AG20443 (cell line): ENCODE data around the gene LDHAL6A.

ENCODE experiments used
- DNase-seq: peaks from one replicate; pipeline ENCODE4 v3.0.0; 2012; ENCODE audit warnings: low spot score, mixed read lengths

Gene LDHAL6A

GRCh38 chr11:18490736-18491485 is 35.3 kb downstream of the LDHAL6A start:
- DNase-seq, result no peak

- no peak for DNase-seq
These were observed 36.3 kb downstream of the LDHAL6A start for GRCh38 chr11:18491924-18492323.

GRCh38 chr11:18492888-18493287 is 37.2 kb downstream of the LDHAL6A start:
- no peak for DNase-seq

- no peak for DNase-seq
These were observed 37.7 kb downstream of the LDHAL6A start for GRCh38 chr11:18493310-18493709.

- no peak for DNase-seq
These were observed 39.6 kb downstream of the LDHAL6A start for GRCh38 chr11:18495271-18495670.

GRCh38 chr11:18495703-18496102 is 40.0 kb downstream of the LDHAL6A start:
- no peak for DNase-seq

- DNase-seq, result no peak
These were observed 42.4 kb downstream of the LDHAL6A start for GRCh38 chr11:18498039-18498438.

GRCh38 chr11:18501629-18502028 is 46.0 kb downstream of the LDHAL6A start:
- DNase-seq, result no peak

GRCh38 chr11:18502352-18502751 is 46.7 kb downstream of the LDHAL6A start:
- DNase-seq, result no peak

- DNase-seq, result no peak
These were observed 65.5 kb downstream of the LDHAL6A start for GRCh38 chr11:18521122-18521521.

- no peak for DNase-seq
These were observed 66.7 kb downstream of the LDHAL6A start for GRCh38 chr11:18522388-18522787.

- no peak for DNase-seq
These were observed 67.4 kb downstream of the LDHAL6A start for GRCh38 chr11:18523084-18523483.

GRCh38 chr11:18524248-18524647 is 68.6 kb downstream of the LDHAL6A start:
- DNase-seq, result no peak

GRCh38 chr11:18526130-18526520 is 70.5 kb downstream of the LDHAL6A start:
- no peak for DNase-seq

GRCh38 chr11:18526521-18527296 is 71.1 kb downstream of the LDHAL6A start, which contains the start of gene TSG101:
TSS of gene TSG101 (minus strand) at chr11:18526942. CDS start at chr11:18526816, 126 bp downstream.
- DNase-seq, result peak; percentile 97

GRCh38 chr11:18527512-18527911 is 71.9 kb downstream of the LDHAL6A start:
- peak; percentile 25 for DNase-seq
